Stimulated activated CD8-positive, alpha-beta memory T cell treated with anti-CD3 and anti-CD28 coated beads, Interleukin-12 subunit alpha, Interleukin-12 subunit beta, amount 100 ng/mL, for 24 hours (primary cell): ENCODE data around the gene NR4A2.

ENCODE experiments used
- DNase-seq: peaks from one replicate; pipeline ENCODE4 v3.0.0-alpha.2; 2020; ENCODE audit errors: extremely low read depth

NR4A2 gene

GRCh38 chr2:156340377-156340776, 7.9 kb upstream of the NR4A2 start:
- DNase-seq, result no peak

GRCh38 chr2:156339865-156340264, 7.3 kb upstream of the NR4A2 start:
- DNase-seq, result no peak

- no peak for DNase-seq
These were observed 6.8 kb upstream of the NR4A2 start for GRCh38 chr2:156339110-156339847.

- DNase-seq, result no peak
These were observed 6.1 kb upstream of the NR4A2 start for GRCh38 chr2:156338578-156338977.

GRCh38 chr2:156334496-156335478, 2.3 kb upstream of the NR4A2 start:
- peak; percentile 71 for DNase-seq

GRCh38 chr2:156333951-156334495, 1.5 kb upstream of the NR4A2 start:
- DNase-seq, result peak; percentile 54

- DNase-seq, result no peak
These were observed 891 bp upstream of the NR4A2 start for GRCh38 chr2:156333274-156333950.

- no peak for DNase-seq
These were observed 312 bp downstream of the NR4A2 start for GRCh38 chr2:156332284-156332533.

- no peak for DNase-seq
These were observed 793 bp downstream of the NR4A2 start for GRCh38 chr2:156331572-156332283.

- no peak for DNase-seq
These were observed 2.4 kb downstream of the NR4A2 start for GRCh38 chr2:156329927-156330726.

GRCh38 chr2:156329031-156329926, 3.2 kb downstream of the NR4A2 start:
- no peak for DNase-seq

GRCh38 chr2:156327835-156328695, 4.5 kb downstream of the NR4A2 start:
- no peak for DNase-seq

- no peak for DNase-seq
These were observed 5.9 kb downstream of the NR4A2 start for GRCh38 chr2:156326526-156327095.

GRCh38 chr2:156325688-156326525, 6.6 kb downstream of the NR4A2 start:
- DNase-seq, result no peak

GRCh38 chr2:156323754-156324153, 8.8 kb downstream of the NR4A2 start:
- DNase-seq, result no peak

- no peak for DNase-seq
These were observed 9.8 kb downstream of the NR4A2 start for GRCh38 chr2:156322686-156323231.

GRCh38 chr2:156322051-156322685, 10.4 kb downstream of the NR4A2 start:
- no peak for DNase-seq
